HG03095 (cell line): ENCODE results near the gene LRRN2.
"Not testable (repeated sequence)": the region's sequence is repeated elsewhere in the genome, so short reads cannot be mapped to it uniquely, and the experiment has no call there.

Experiments
- ATAC-seq: cut with Tn5 transposase; IDR thresholded peaks from one replicate; pipeline ENCODE4 v1.9.1; 2021; ENCODE audit warnings: moderate library complexity; ENCODE audit not compliant: unreplicated experiment

LRRN2 gene

GRCh38 chr1:204576422-204576821 is 109.1 kb downstream of the LRRN2 start:
- no peak for ATAC-seq

- no peak for ATAC-seq
These were observed 110.0 kb downstream of the LRRN2 start for GRCh38 chr1:204575221-204576190.

GRCh38 chr1:204574865-204575163 is 110.7 kb downstream of the LRRN2 start:
- ATAC-seq, result no peak

GRCh38 chr1:204574016-204574864 is 111.3 kb downstream of the LRRN2 start:
- ATAC-seq, result no peak

- no peak for ATAC-seq
These were observed 112.3 kb downstream of the LRRN2 start for GRCh38 chr1:204572923-204573922.

- ATAC-seq, result no peak
These were observed 113.9 kb downstream of the LRRN2 start for GRCh38 chr1:204571631-204572030.

GRCh38 chr1:204571128-204571527 is 114.4 kb downstream of the LRRN2 start:
- no peak for ATAC-seq

- not testable (repeated sequence) for ATAC-seq
These were observed 115.5 kb downstream of the LRRN2 start for GRCh38 chr1:204570021-204570420.

GRCh38 chr1:204569478-204569877 is 116.1 kb downstream of the LRRN2 start:
- ATAC-seq, result no peak

GRCh38 chr1:204568576-204569315 is 116.8 kb downstream of the LRRN2 start:
- no peak for ATAC-seq
